ENCODE results near the gene GPR55.

GPR55 gene

GRCh38 chr2:230898713-230899091 lies 26.3 kb downstream of the GPR55 start:
- DNase-seq, result no peak

- DNase-seq, result no peak
These were observed 26.9 kb downstream of the GPR55 start for GRCh38 chr2:230898016-230898712.

- no peak for DNase-seq
These were observed 28.5 kb downstream of the GPR55 start for GRCh38 chr2:230896346-230897115.

- no peak for DNase-seq
These were observed 29.3 kb downstream of the GPR55 start for GRCh38 chr2:230895536-230896345.

- DNase-seq, result no peak
These were observed 30.9 kb downstream of the GPR55 start for GRCh38 chr2:230893841-230894781.

- no peak for DNase-seq
These were observed 31.7 kb downstream of the GPR55 start for GRCh38 chr2:230893338-230893737.

- DNase-seq, result no peak
These were observed 33.5 kb downstream of the GPR55 start for GRCh38 chr2:230891509-230891908.

- DNase-seq, result no peak
These were observed 34.0 kb downstream of the GPR55 start for GRCh38 chr2:230891064-230891463.

- DNase-seq, result no peak
These were observed 34.4 kb downstream of the GPR55 start for GRCh38 chr2:230890646-230891045.

GRCh38 chr2:230889911-230890601 lies 35.0 kb downstream of the GPR55 start:
- no peak for DNase-seq

- DNase-seq, result no peak
These were observed 36.1 kb downstream of the GPR55 start for GRCh38 chr2:230888824-230889400.

GRCh38 chr2:230887342-230887741 lies 37.7 kb downstream of the GPR55 start:
- no peak for DNase-seq

- DNase-seq, result no peak
These were observed 38.4 kb downstream of the GPR55 start for GRCh38 chr2:230886671-230887071.

GRCh38 chr2:230886206-230886605 lies 38.8 kb downstream of the GPR55 start:
- no peak for DNase-seq

- no peak for DNase-seq
These were observed 39.4 kb downstream of the GPR55 start for GRCh38 chr2:230885463-230886130.

GRCh38 chr2:230881840-230882239 lies 43.2 kb downstream of the GPR55 start:
- no peak for DNase-seq

GRCh38 chr2:230879891-230880290 lies 45.2 kb downstream of the GPR55 start:
- no peak for DNase-seq

- no peak for DNase-seq
These were observed 45.7 kb downstream of the GPR55 start for GRCh38 chr2:230879271-230879882.

GRCh38 chr2:230878599-230879188 lies 46.3 kb downstream of the GPR55 start:
- DNase-seq, result no peak
